Breast epithelium (tissue), 4 donors: ENCODE results near the gene MMP26. TPM values are rescaled to one million over a fixed set of nuclear protein-coding genes. Genes with fewer than 3 reads are reported as not detected.
"Not testable (repeated sequence)": the region's sequence is repeated elsewhere in the genome, so short reads cannot be mapped to it uniquely, and the experiment has no call there.

ENCODE experiments used
- DNase-seq, 2 donors: peaks; one replicate each; pipeline ENCODE4 v3.0.0-alpha.2; 2019; ENCODE audit warnings: low spot score in 2 of 2
- H3K27ac ChIP-seq, 2 donors: fragments of 200-600 bp; sonication (generic) in 1 of 2; one replicate each; pipeline ENCODE4 v1.5.1; 2016 to 2019; ENCODE audit warnings: mild to moderate bottlenecking in 1 of 2
- H3K27me3 ChIP-seq, 2 donors: fragments of 200-600 bp; sonication (generic) in 1 of 2; one replicate each; pipeline versions ENCODE4 v1.5.1 to v1.6.0; 2017 to 2019; ENCODE audit warnings: control low read depth in 1 of 2, mild to moderate bottlenecking in 1 of 2
- H3K36me3 ChIP-seq: fragments of 200-600 bp; one replicate; pipeline ENCODE4 v1.5.1; 2019
- H3K4me1 ChIP-seq, 2 donors: fragments of 200-600 bp; sonication (generic); one replicate each; pipeline ENCODE4 v1.5.1; 2016 to 2019; ENCODE audit warnings: control low read depth in 1 of 2
- H3K4me3 ChIP-seq, 3 donors: fragments of 200-600 bp; sonication (generic); 1 replicate in 2 of 3; 2 replicates in 1 of 3; pipeline ENCODE4 v1.5.1; 2016 to 2019; ENCODE audit warnings: mild to moderate bottlenecking in 3 of 3, moderate library complexity in 2 of 3
- H3K9me3 ChIP-seq, 2 donors: fragments of 200-600 bp; sonication (generic) in 1 of 2; one replicate each; pipeline ENCODE4 v1.5.1; 2016 to 2019; ENCODE audit warnings: control low read depth in 1 of 2
- CTCF ChIP-seq, 3 donors: fragments of 450-650 bp; IDR thresholded peaks; one replicate each; pipeline ENCODE4 v1.5.1; 2016 to 2017; ENCODE audit warnings: antibody characterized with exemption in 3 of 3, mild to moderate bottlenecking in 3 of 3, moderate library complexity in 3 of 3
- POLR2A ChIP-seq: fragments of 450-650 bp; IDR thresholded peaks from one replicate; pipeline ENCODE4 v1.6.1; 2016; ENCODE audit warnings: antibody characterized with exemption, mild to moderate bottlenecking, moderate library complexity
- POLR2AphosphoS5 ChIP-seq, 3 donors: sonication (generic); formaldehyde crosslinking; IDR thresholded peaks; one replicate each; pipeline ENCODE4 v1.6.1; 2017; ENCODE audit warnings: antibody characterized with exemption in 3 of 3
- intact Hi-C: fragments of 100-400 bp; cut with DNase I; formaldehyde crosslinking; loops from one replicate; pipeline ENCODE4 v1.15.1; 2023; ENCODE audit warnings: low total_unique reads
- total RNA-seq, 3 donors: library from RNA; depleted of rRNA; stranded (reverse); fragments of >200 nt; gene quantifications; one replicate each; pipeline ENCODE4 v1.1.0, GENCODE V29; 2016

MMP26 gene
- total RNA-seq, 3 donors from 2014 or later, result not detected

DNA sequence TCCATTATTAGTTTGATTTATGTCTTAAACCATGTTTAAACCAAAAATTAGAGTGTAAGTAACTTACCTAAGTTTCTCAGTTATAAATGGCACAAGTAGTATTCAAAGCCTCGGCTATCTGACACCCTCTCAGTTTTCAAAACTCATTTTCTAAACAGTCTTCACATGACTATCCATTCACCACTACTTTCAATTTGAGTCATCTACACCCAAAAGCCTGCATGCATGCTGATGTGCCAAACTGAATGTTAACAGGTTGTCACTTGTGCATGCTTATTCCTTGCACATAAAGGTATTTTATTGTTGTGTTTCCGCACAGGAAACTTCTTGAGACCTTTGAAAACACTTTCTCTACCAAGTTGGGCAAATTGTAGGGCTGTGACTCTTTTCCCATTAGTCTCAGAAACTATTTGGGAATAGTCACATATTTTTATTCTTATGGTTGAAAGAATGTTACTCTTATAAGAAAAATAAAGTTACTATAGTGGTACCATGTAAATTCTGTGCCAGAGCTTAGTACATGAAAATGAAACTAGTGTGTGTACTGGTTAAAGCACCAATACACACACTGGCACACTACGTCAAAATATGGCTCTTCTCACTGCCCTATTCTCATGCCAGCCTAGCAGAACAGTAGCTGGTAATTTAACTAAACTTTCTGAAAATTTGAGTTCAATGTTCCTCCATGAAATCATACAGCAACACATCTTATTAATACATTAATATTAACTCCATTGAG is 4.7 kb upstream of the MMP26 start:
- no peak for DNase-seq
- intact Hi-C loops, result no loop called here
- H3K9me3 ChIP-seq, result no peaks in the 10 kb centered on the region
- TF ChIP-seq CTCF (IDR thresholded peaks at IDR 0.05), result no peak
- no peak for TF ChIP-seq POLR2AphosphoS5 (IDR thresholded peaks at IDR 0.05)
- TF ChIP-seq POLR2A, result no peak
- no peaks in the 10 kb centered on the region for H3K36me3 ChIP-seq
- H3K4me3 ChIP-seq, result no peak overlapping the region
- H3K27ac ChIP-seq, result no peak overlapping the region
- H3K4me1 ChIP-seq, result no peaks in the 10 kb centered on the region
- H3K27me3 ChIP-seq, result no peaks in the 10 kb centered on the region

DNA sequence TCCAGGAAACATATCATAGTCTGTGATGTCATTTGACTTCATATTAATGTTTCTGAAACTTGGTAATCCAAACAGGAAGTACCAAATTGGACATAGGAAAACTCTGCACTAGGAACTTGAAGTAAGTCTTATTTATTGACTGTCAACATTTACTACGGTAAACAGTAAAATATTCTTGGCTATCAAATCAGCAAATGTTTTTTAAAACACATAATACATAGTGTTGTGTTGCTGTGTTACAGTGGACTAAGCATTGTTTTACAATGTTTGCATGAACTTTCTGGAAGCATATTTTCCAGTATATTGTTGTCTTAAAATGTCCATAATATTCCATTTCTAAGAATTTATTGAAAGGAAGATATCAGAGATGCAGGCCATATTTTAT is 4.2 kb upstream of the MMP26 start:
- intact Hi-C loops, result no loop called here
- H3K4me1 ChIP-seq, result no peaks in the 10 kb centered on the region
- no peaks in the 10 kb centered on the region for H3K36me3 ChIP-seq
- no peaks in the 10 kb centered on the region for H3K27me3 ChIP-seq
- H3K4me3 ChIP-seq, result no peak overlapping the region
- no peak for DNase-seq
- H3K9me3 ChIP-seq, result no peaks in the 10 kb centered on the region
- TF ChIP-seq POLR2AphosphoS5 (IDR thresholded peaks at IDR 0.05), result no peak
- no peak for TF ChIP-seq POLR2A
- no peak for TF ChIP-seq CTCF (IDR thresholded peaks at IDR 0.05)
- no peak overlapping the region for H3K27ac ChIP-seq

GRCh38 chr11:4704790-4705334 is 278 bp downstream of the MMP26 start:
- H3K4me3 ChIP-seq, result no peak overlapping the region
- no peaks in the 10 kb centered on the region for H3K36me3 ChIP-seq
- H3K9me3 ChIP-seq, result no peaks in the 10 kb centered on the region
- DNase-seq, result no peak
- H3K4me1 ChIP-seq, result no peaks in the 10 kb centered on the region
- TF ChIP-seq POLR2A, result no peak
- no peak for TF ChIP-seq CTCF (IDR thresholded peaks at IDR 0.05)
- TF ChIP-seq POLR2AphosphoS5 (IDR thresholded peaks at IDR 0.05), result no peak
- peaks cover 0 to 2% of the 10 kb centered on the region in 2 donors for H3K27me3 ChIP-seq
- intact Hi-C loops, result no loop called here
- no peak overlapping the region for H3K27ac ChIP-seq

GRCh38 chr11:4713241-4713640 is 8.7 kb downstream of the MMP26 start:
- Histone ChIP-seq H3K4me1 (no peaks in the 10 kb centered on the region), H3K27ac (no peak overlapping the region), H3K36me3 (no peaks in the 10 kb centered on the region), H3K27me3 (peaks cover 0 to 4% of the 10 kb centered on the region in 2 donors), H3K4me3 (no peak overlapping the region), H3K9me3 (no peaks in the 10 kb centered on the region)
- TF ChIP-seq POLR2A, result no peak
- no peak for TF ChIP-seq CTCF (IDR thresholded peaks at IDR 0.05)
- TF ChIP-seq POLR2AphosphoS5 (IDR thresholded peaks at IDR 0.05), result no peak
- DNase-seq, result no peak
- intact Hi-C loops, result no loop called here

DNA sequence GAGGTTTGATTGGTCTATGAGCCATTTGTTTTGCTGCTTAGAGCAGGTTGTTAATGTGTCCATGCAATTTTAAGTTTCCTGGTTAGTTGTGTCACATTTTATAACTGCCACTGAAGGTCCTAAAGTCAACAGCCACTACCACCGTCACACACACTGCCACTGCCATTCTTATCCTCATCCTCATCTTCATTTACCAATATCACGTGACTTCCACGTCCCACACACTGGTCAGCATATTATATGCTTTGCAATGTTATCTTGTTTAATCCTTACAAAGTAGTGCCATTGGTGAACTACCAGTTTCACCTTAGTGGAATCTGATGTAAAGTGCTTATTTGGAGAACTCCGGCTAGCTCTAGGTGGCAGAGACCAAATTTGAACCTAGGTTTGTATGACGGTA is 9.7 kb downstream of the MMP26 start:
- H3K27me3 ChIP-seq, result peaks cover 0 to 4% of the 10 kb centered on the region in 2 donors
- H3K4me3 ChIP-seq, result no peak overlapping the region
- H3K9me3 ChIP-seq, result no peaks in the 10 kb centered on the region
- no peaks in the 10 kb centered on the region for H3K36me3 ChIP-seq
- H3K4me1 ChIP-seq, result no peaks in the 10 kb centered on the region
- intact Hi-C loops, result no loop called here
- no peak for TF ChIP-seq CTCF (IDR thresholded peaks at IDR 0.05)
- TF ChIP-seq POLR2A, result no peak
- no peak for TF ChIP-seq POLR2AphosphoS5 (IDR thresholded peaks at IDR 0.05)
- no peak for DNase-seq
- no peak overlapping the region for H3K27ac ChIP-seq

DNA sequence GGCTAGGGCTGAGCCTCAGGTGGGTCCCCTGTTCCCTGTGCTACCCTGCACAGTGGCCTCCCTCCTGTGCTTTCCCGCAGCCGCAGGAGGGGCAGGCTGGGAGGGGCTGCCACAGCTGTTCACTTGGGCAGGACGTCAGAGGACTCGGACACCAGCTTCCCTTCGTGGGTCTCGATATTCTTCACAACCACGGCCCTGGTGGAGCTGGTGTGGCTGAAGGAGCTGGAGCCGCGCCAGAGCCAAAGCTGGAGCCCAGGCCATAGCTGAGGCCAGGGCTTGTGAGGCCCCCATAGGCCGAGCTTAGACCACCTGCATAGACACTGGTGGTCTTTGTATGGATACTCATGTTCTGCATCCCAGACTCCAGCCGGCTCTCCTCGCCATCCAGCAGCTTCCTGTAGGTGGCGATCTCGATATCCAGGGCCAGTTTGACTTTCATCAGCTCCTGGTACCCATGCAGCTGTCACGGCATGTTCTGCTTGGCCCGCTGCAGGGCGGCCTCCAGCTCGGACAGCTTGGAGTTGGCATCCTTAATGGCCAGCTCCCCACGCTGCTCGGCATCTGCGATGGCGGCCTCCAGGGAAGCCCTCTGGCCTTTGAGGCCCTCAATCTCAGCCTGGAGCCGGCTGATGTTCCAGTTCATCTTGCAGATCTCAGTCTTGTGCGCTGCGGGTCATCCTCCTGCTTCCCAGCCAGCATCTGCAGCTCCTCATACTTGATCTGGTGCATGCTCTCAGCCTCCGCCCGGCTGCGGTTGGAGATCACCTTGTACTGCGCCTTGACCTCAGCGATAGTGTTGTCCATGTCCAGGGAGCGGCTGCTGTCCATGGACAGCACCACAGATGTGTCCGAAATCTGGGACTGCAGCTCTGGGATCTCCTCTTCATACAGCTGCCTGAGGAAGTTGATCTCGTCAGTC is 18.3 kb downstream of the MMP26 start:
- H3K36me3 ChIP-seq, intact Hi-C loops, DNase-seq, H3K9me3 ChIP-seq, H3K27ac ChIP-seq, H3K4me3 ChIP-seq, H3K27me3 ChIP-seq, H3K4me1 ChIP-seq: not testable (repeated sequence)
